CD8-positive, alpha-beta memory T cell (primary cell): ENCODE measurements around the gene HIRA. TPM values are rescaled to one million over a fixed set of nuclear protein-coding genes. Genes with fewer than 3 reads are reported as not detected.
A peak's percentile ranks its signal among the peaks of the same experiment; 100 is the strongest.

ENCODE experiments used
- CTCF ChIA-PET: fragments of 350-600 bp; sonication (Branson Sonifier 250); formaldehyde crosslinking; loops from one replicate; lab custom pipeline; 2021; ENCODE audit warnings: antibody characterized with exemption; lab: Charles Lee
- POLR2A ChIA-PET: fragments of 350-600 bp; sonication (Branson Sonifier 250); formaldehyde crosslinking; loops from one replicate; lab custom pipeline; 2021; ENCODE audit warnings: antibody characterized with exemption; lab: Charles Lee
- DNase-seq, 5 donors: peaks; one replicate each; pipeline versions ENCODE4 v3.0.0 to v3.0.0-alpha.2; 2020 to 2022; ENCODE audit warnings: mixed read lengths in 1 of 5
- H3K27ac ChIP-seq: one replicate; pipeline ENCODE4 v1.7.0; 2013; ENCODE audit warnings: low read depth, mild to moderate bottlenecking, low read length, moderate library complexity
- H3K27me3 ChIP-seq: 2 replicates; pipeline ENCODE4 v1.7.0; 2013; ENCODE audit warnings: low read length, mild to moderate bottlenecking; ENCODE audit not compliant: insufficient read depth, poor library complexity, severe bottlenecking
- H3K36me3 ChIP-seq: 2 replicates; pipeline ENCODE4 v1.7.0; 2013; ENCODE audit warnings: mild to moderate bottlenecking, low read length, moderate library complexity; ENCODE audit not compliant: insufficient read depth
- H3K4me1 ChIP-seq: 2 replicates; pipeline ENCODE4 v1.7.0; 2013; ENCODE audit warnings: mild to moderate bottlenecking, low read length, moderate library complexity; ENCODE audit not compliant: insufficient read depth
- H3K4me3 ChIP-seq: 2 replicates; pipeline ENCODE4 v1.7.0; 2013; ENCODE audit warnings: mild to moderate bottlenecking, low read length
- H3K9me3 ChIP-seq: 2 replicates; pipeline ENCODE4 v1.7.0; 2013; ENCODE audit warnings: mild to moderate bottlenecking, low read length
- H3K27ac Mint-ChIP-seq, 8 donors: one replicate each; pipeline ENCODE4 v1.8.0; 2020 to 2021; ENCODE audit warnings: mixed read lengths in 8 of 8, mild to moderate bottlenecking in 6 of 8, inconsistent platforms in 3 of 8, moderate library complexity in 3 of 8
- H3K27me3 Mint-ChIP-seq, 2 donors: one replicate each; pipeline ENCODE4 v1.8.0; 2020 to 2021; ENCODE audit warnings: mixed read lengths in 2 of 2, mild to moderate bottlenecking in 1 of 2, moderate library complexity in 1 of 2
- H3K36me3 Mint-ChIP-seq, 3 donors: one replicate each; pipeline ENCODE4 v1.8.0; 2020 to 2021; ENCODE audit warnings: mixed read lengths in 3 of 3, inconsistent platforms in 1 of 3, mild to moderate bottlenecking in 1 of 3
- H3K4me1 Mint-ChIP-seq, 3 donors: one replicate each; pipeline ENCODE4 v1.8.0; 2020 to 2021; ENCODE audit warnings: mixed read lengths in 3 of 3, inconsistent platforms in 1 of 3, mild to moderate bottlenecking in 1 of 3
- H3K4me3 Mint-ChIP-seq, 7 donors: one replicate each; pipeline ENCODE4 v1.8.0; 2020 to 2021; ENCODE audit warnings: mixed read lengths in 7 of 7, mild to moderate bottlenecking in 6 of 7, moderate library complexity in 4 of 7, inconsistent platforms in 2 of 7
- H3K9me3 Mint-ChIP-seq, 5 donors: one replicate each; pipeline ENCODE4 v1.8.0; 2020 to 2022; ENCODE audit warnings: mixed read lengths in 5 of 5, mild to moderate bottlenecking in 3 of 5, moderate library complexity in 2 of 5, inconsistent platforms in 1 of 5
- polyA plus RNA-seq: library from polyadenylated mRNA; unstranded; fragments of 300-500 nt; fragmentation: Illumina TruSeq; gene quantifications from one replicate; pipeline ENCODE4 v1.2.3, GENCODE V29; 2021
- total RNA-seq, 2 experiments: library from RNA; stranded (reverse); gene quantifications; one replicate each; pipeline ENCODE4 v1.2.3, GENCODE V29; 2021

HIRA gene
- total and polyA plus RNA-seq, 3 experiments from 2014 or later: 4.6 to 44.8 (median 38.5) TPM

DNA sequence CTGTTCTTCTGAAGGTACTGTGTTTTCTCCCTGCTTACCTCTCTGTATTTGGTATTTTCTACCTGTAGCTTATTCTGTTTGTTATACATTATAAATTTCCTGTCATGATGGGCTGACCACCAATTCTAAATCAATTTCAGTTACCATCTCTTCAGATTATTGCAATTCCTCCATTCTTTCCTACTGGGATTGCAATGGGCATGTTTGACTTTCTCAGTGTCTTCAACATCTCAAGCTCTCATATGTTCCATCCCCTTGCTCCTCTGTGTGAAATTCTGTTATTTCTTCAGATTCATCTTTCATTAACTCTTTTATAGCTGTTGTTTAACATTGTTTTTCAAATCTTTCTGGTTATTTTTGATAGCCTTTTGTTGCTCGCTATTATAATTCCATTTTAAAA, 31.5 kb upstream of the HIRA start:
- H3K27ac Mint-ChIP-seq: no peak overlapping the region
- POLR2A ChIA-PET: no interaction called here

DNA sequence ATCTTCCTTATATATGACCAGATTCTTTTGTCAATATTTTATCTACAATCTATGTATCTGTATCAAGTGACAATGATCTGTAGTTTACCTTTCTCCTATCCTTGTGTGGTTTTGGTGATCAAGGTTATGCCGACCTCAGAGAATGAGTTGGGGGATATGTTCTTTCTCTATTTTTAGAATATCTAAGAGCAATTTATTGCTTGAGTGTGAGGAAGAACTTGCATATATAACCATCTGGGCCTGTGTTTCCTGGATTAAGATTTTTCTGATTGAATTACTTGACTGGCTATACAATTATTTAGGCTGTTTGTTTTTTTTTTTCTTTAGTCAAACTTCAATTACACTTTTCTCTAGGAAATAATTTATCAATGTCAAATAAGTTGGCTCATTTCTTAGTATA, 30.0 kb upstream of the HIRA start:
- no peaks in the 10 kb centered on the region for H3K9me3 Mint-ChIP-seq
- CTCF ChIA-PET: no interaction called here
- H3K4me3 Mint-ChIP-seq: no peak overlapping the region
- POLR2A ChIA-PET: no interaction called here
- Histone ChIP-seq H3K9me3 (no peaks in the 10 kb centered on the region), H3K27ac (no peak overlapping the region), H3K27me3 (no peaks in the 10 kb centered on the region), H3K4me1 (peaks cover 4% of the 10 kb centered on the region), H3K4me3 (no peak overlapping the region), H3K36me3 (peaks cover 47% of the 10 kb centered on the region)
- peaks cover 0 to 76% (median 13%) of the 10 kb centered on the region in 3 donors for H3K36me3 Mint-ChIP-seq
- H3K27ac Mint-ChIP-seq: no peak overlapping the region
- H3K27me3 Mint-ChIP-seq: no peaks in the 10 kb centered on the region
- no peaks in the 10 kb centered on the region for H3K4me1 Mint-ChIP-seq
- DNase-seq: no peak

More for the DNA sequence above, 31.5 kb upstream of the HIRA start:
- no peak overlapping the region for H3K4me3 ChIP-seq
- CTCF ChIA-PET: no interaction called here
- peaks cover 52% of the 10 kb centered on the region for H3K36me3 ChIP-seq
- H3K4me1 ChIP-seq: peaks cover 4% of the 10 kb centered on the region
- Mint-ChIP-seq H3K9me3 (no peaks in the 10 kb centered on the region), H3K4me1 (no peaks in the 10 kb centered on the region), H3K27me3 (no peaks in the 10 kb centered on the region), H3K36me3 (peaks cover 0 to 77% (median 12%) of the 10 kb centered on the region in 3 donors), H3K4me3 (no peak overlapping the region)
- DNase-seq: no peak
- H3K9me3 ChIP-seq: no peaks in the 10 kb centered on the region
- no peak overlapping the region for H3K27ac ChIP-seq
- H3K27me3 ChIP-seq: no peaks in the 10 kb centered on the region

DNA sequence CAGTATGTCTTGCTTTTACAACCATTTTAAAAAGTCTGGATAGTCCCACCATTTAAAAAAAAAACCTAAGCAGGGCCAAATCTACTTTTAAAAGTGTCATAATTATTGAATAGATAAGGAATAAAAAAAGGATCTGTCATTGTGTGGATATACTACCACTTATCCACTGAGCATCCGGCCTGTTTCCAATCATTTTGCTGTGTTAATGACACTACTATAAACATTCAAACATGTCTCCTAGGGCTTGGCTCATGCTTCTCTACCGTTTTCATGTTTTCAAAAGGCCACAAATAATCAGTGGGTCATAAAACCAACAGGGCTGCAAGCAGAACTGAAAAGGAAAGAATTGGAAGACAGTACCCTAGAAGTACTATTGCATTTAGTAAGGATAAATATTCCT, 28.5 kb upstream of the HIRA start:
- Mint-ChIP-seq H3K9me3 (no peaks in the 10 kb centered on the region), H3K4me1 (no peaks in the 10 kb centered on the region), H3K27ac (no peak overlapping the region), H3K36me3 (peaks cover 0 to 76% (median 16%) of the 10 kb centered on the region in 3 donors), H3K4me3 (no peak overlapping the region), H3K27me3 (no peaks in the 10 kb centered on the region)
- Histone ChIP-seq H3K36me3 (peaks cover 49% of the 10 kb centered on the region), H3K27me3 (no peaks in the 10 kb centered on the region), H3K9me3 (no peaks in the 10 kb centered on the region), H3K27ac (no peak overlapping the region), H3K4me3 (no peak overlapping the region), H3K4me1 (peaks cover 4% of the 10 kb centered on the region)
- no peak for DNase-seq
- ChIA-PET CTCF (no interaction called here), POLR2A (interaction anchor here (0.6 kb wide), 1 partner anchor 1680 kb away, joined by 4 read pairs; no protein-coding TSS in a partner anchor)

- POLR2A ChIA-PET: no interaction called here
These were observed 26.4 kb upstream of the HIRA start for GRCh38 chr22:19457828-19458428.

DNA sequence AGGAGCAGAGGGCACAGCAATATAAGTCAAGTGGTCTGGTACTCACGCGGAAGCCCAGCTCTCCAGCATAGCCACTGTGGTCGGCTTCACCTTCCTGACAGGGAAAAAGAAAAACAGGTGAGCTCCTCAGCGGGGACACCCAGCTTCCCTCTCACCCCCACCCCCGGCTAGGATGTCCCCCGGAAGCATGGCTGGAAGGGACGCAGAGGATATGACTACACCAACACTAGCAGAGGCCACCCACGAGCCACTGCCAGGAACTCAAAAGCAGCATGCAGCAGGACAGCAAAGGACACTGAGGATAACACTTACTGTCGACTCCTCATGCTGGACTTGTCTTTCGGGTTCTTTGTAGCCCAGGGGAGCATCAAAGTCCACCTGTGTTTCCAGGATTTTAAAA, 25.0 kb upstream of the HIRA start:
- Histone ChIP-seq H3K9me3 (no peaks in the 10 kb centered on the region), H3K4me3 (no peak overlapping the region), H3K4me1 (no peaks in the 10 kb centered on the region), H3K27me3 (no peaks in the 10 kb centered on the region), H3K27ac (no peak overlapping the region), H3K36me3 (peaks cover 66% of the 10 kb centered on the region)
- Mint-ChIP-seq H3K4me1 (no peaks in the 10 kb centered on the region), H3K4me3 (no peak overlapping the region), H3K27ac (no peak overlapping the region), H3K27me3 (no peaks in the 10 kb centered on the region), H3K9me3 (no peaks in the 10 kb centered on the region), H3K36me3 (peaks cover 7 to 84% (median 18%) of the 10 kb centered on the region in 3 donors)
- ChIA-PET POLR2A (no interaction called here), CTCF (no interaction called here)
- no peak for DNase-seq

More at GRCh38 chr22:19457828-19458428, 26.4 kb upstream of the HIRA start:
- Histone ChIP-seq H3K36me3 (peaks cover 54% of the 10 kb centered on the region), H3K4me3 (no peak overlapping the region), H3K27me3 (no peaks in the 10 kb centered on the region), H3K27ac (no peak overlapping the region), H3K9me3 (no peaks in the 10 kb centered on the region), H3K4me1 (no peaks in the 10 kb centered on the region)
- Mint-ChIP-seq H3K4me1 (no peaks in the 10 kb centered on the region), H3K27me3 (no peaks in the 10 kb centered on the region), H3K4me3 (no peak overlapping the region), H3K36me3 (peaks cover 3 to 77% (median 19%) of the 10 kb centered on the region in 3 donors), H3K9me3 (no peaks in the 10 kb centered on the region), H3K27ac (peak overlapping the region in 1 of 8 donors; percentile 32)
- CTCF ChIA-PET: no interaction called here
- DNase-seq: no peak

- peak overlapping the region in 1 of 8 donors; percentile 25 for H3K27ac Mint-ChIP-seq
- Histone ChIP-seq H3K27me3 (no peaks in the 10 kb centered on the region), H3K9me3 (no peaks in the 10 kb centered on the region), H3K27ac (no peak overlapping the region), H3K4me1 (no peaks in the 10 kb centered on the region), H3K4me3 (no peak overlapping the region), H3K36me3 (peaks cover 66% of the 10 kb centered on the region)
- ChIA-PET CTCF (no interaction called here), POLR2A (no interaction called here)
- H3K9me3 Mint-ChIP-seq: no peaks in the 10 kb centered on the region
- peaks cover 7 to 85% (median 15%) of the 10 kb centered on the region in 3 donors for H3K36me3 Mint-ChIP-seq
- no peaks in the 10 kb centered on the region for H3K4me1 Mint-ChIP-seq
- H3K27me3 Mint-ChIP-seq: no peaks in the 10 kb centered on the region
- H3K4me3 Mint-ChIP-seq: no peak overlapping the region
- no peak for DNase-seq
These were observed 24.2 kb upstream of the HIRA start for GRCh38 chr22:19455585-19456370.

DNA sequence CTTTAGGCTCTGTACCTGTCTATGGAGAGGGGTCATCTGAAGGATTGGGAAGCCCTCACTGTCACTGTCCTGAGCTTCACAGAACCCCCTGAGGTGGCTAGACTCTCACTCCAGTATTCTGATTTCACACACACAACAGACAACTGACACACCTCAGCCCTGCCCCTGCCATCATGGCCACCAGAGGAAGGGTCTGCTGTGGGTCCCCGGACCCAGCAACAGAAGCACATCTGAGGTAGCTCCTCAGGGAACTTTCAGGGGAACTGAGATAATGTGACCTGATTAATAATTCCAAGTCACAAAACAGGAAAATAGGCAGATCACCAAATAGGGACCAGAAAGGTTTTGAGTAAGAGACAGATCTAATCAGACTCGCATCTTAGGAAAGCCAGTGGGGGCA, 23.5 kb upstream of the HIRA start:
- no peaks in the 10 kb centered on the region for H3K27me3 Mint-ChIP-seq
- no peak for DNase-seq
- CTCF ChIA-PET: no interaction called here
- Histone ChIP-seq H3K4me1 (no peaks in the 10 kb centered on the region), H3K4me3 (no peak overlapping the region), H3K9me3 (no peaks in the 10 kb centered on the region), H3K27me3 (no peaks in the 10 kb centered on the region), H3K27ac (no peak overlapping the region), H3K36me3 (peaks cover 60% of the 10 kb centered on the region)
- POLR2A ChIA-PET: no interaction called here
- H3K27ac Mint-ChIP-seq: peak overlapping the region in 4 of 8 donors; percentile 17 to 91 (median 55)
- no peaks in the 10 kb centered on the region for H3K9me3 Mint-ChIP-seq
- no peak overlapping the region for H3K4me3 Mint-ChIP-seq
- no peaks in the 10 kb centered on the region for H3K4me1 Mint-ChIP-seq
- peaks cover 7 to 86% (median 15%) of the 10 kb centered on the region in 3 donors for H3K36me3 Mint-ChIP-seq

GRCh38 chr22:19454156-19454555, 22.6 kb upstream of the HIRA start:
- H3K27ac Mint-ChIP-seq: peak overlapping the region in 4 of 8 donors; percentile 2 to 75 (median 64)

More at GRCh38 chr22:19454156-19454555, 22.6 kb upstream of the HIRA start:
- H3K4me3 Mint-ChIP-seq: no peak overlapping the region
- H3K9me3 ChIP-seq: no peaks in the 10 kb centered on the region
- H3K27me3 ChIP-seq: no peaks in the 10 kb centered on the region
- ChIA-PET POLR2A (no interaction called here), CTCF (no interaction called here)
- H3K4me1 Mint-ChIP-seq: no peaks in the 10 kb centered on the region
- peaks cover under 1% of the 10 kb centered on the region for H3K4me1 ChIP-seq
- peaks cover 59% of the 10 kb centered on the region for H3K36me3 ChIP-seq
- no peak for DNase-seq
- H3K9me3 Mint-ChIP-seq: no peaks in the 10 kb centered on the region
- no peak overlapping the region for H3K27ac ChIP-seq
- H3K36me3 Mint-ChIP-seq: peaks cover 7 to 83% (median 15%) of the 10 kb centered on the region in 3 donors
- H3K4me3 ChIP-seq: no peak overlapping the region
- no peaks in the 10 kb centered on the region for H3K27me3 Mint-ChIP-seq
